HepG2 (cell line): Measurements from ENCODE around the gene C12orf60. TPM values are rescaled to one million over a fixed set of nuclear protein-coding genes. Genes with fewer than 3 reads are reported as not detected.

Experiments
- ATAC-seq: fragments of 200-7000 bp; cut with Tn5 transposase; 3 replicates; pipeline ENCODE4 v1.9.1; 2020; ENCODE audit warnings: mild to moderate bottlenecking, moderate library complexity
- BruUV-seq: library from RNA; stranded (reverse); fragments of 400-500 nt; replicated peaks from 2 replicates; lab custom pipeline; 2021; lab: Mats Ljungman, UMichigan
- CTCF ChIA-PET: fragments of 300-600 bp; formaldehyde crosslinking; extraction: SDS; loops from one replicate; lab custom pipeline; 2021; ENCODE audit warnings: low total read pairs, inconsistent platforms, low intra/inter-chr PET ratio; lab: Yijun Ruan, JAX
- POLR2A ChIA-PET: fragments of 350-600 bp; sonication (Branson Sonifier 250); formaldehyde crosslinking; loops from one replicate; lab custom pipeline; 2020; ENCODE audit warnings: antibody characterized with exemption, inconsistent platforms; lab: Yijun Ruan, JAX
- DNase-seq: peaks from one replicate; pipeline ENCODE4 v3.0.0-alpha.2; 2015; ENCODE audit warnings: low spot score
- FAIRE-seq: peaks from 3 replicates; lab custom pipeline; 2011; peaks lifted over from hg19 to GRCh38; lab: Jason Lieb, UNC
- H2AFZ ChIP-seq: one replicate; pipeline ENCODE4 v1.6.1; 2011; ENCODE audit warnings: low read length, inconsistent platforms
- H3K27ac ChIP-seq: fragments of 300-600 bp; 3 replicates; pipeline ENCODE4 v1.8.0; 2011; ENCODE audit warnings: mixed run types, mild to moderate bottlenecking, mixed read lengths, low read length, inconsistent platforms; ENCODE audit not compliant: insufficient read depth; ENCODE audit errors: extremely low read length
- H3K27me3 ChIP-seq, 2 experiments: fragments of 200-600 bp in 1 of 2; 2 replicates in 1 of 2; 3 replicates in 1 of 2; pipeline versions ENCODE4 v1.6.0 to v1.8.0; 2011; ENCODE audit warnings: low read length in 2 of 2, mild to moderate bottlenecking in 2 of 2, moderate library complexity in 2 of 2, inconsistent platforms in 1 of 2; ENCODE audit not compliant: insufficient read depth in 2 of 2, control insufficient read depth in 1 of 2
- H3K36me3 ChIP-seq, 2 experiments: fragments of 200-600 bp in 1 of 2; replicated peaks in 1 of 2; 2 replicates in 1 of 2; 3 replicates in 1 of 2; pipeline versions ENCODE4 v1.5.1 to v1.8.0; 2011; ENCODE audit warnings: low read length in 2 of 2, inconsistent platforms in 1 of 2; ENCODE audit not compliant: insufficient read depth in 2 of 2, control insufficient read depth in 1 of 2
- H3K4me1 ChIP-seq: 2 replicates; pipeline ENCODE4 v1.5.1; 2012; ENCODE audit warnings: low read length, inconsistent platforms; ENCODE audit not compliant: insufficient read depth
- H3K4me2 ChIP-seq: 2 replicates; pipeline ENCODE4 v1.6.0; 2011; ENCODE audit warnings: low read depth, low read length, inconsistent platforms
- H3K4me3 ChIP-seq, 3 experiments: fragments of 200-600 bp in 1 of 3; sonication (generic), shearing (Covaris generic) in 1 of 3; replicated peaks in 1 of 3; 2 replicates each; pipeline ENCODE4 v1.5.1; 2011 to 2016; ENCODE audit warnings: low read length in 3 of 3, inconsistent platforms in 2 of 3, low read depth in 2 of 3, mild to moderate bottlenecking in 2 of 3, control low read depth in 1 of 3, mixed read lengths in 1 of 3; ENCODE audit not compliant: insufficient read depth in 1 of 3
- H3K79me2 ChIP-seq: one replicate; pipeline ENCODE4 v1.6.1; 2011; ENCODE audit warnings: low read length, inconsistent platforms; ENCODE audit not compliant: insufficient read depth
- H3K9ac ChIP-seq: 2 replicates; pipeline ENCODE4 v1.6.0; 2011; ENCODE audit warnings: mild to moderate bottlenecking, low read depth, low read length, inconsistent platforms; ENCODE audit not compliant: insufficient read depth
- H3K9me3 ChIP-seq: 2 replicates; pipeline ENCODE4 v1.5.1; 2012; ENCODE audit warnings: mild to moderate bottlenecking, low read length
- H4K20me1 ChIP-seq: 2 replicates; pipeline ENCODE4 v1.6.0; 2011; ENCODE audit warnings: inconsistent platforms, mild to moderate bottlenecking, low read length, moderate library complexity; ENCODE audit not compliant: insufficient read depth
- ISX ChIP-seq: sonication (generic); formaldehyde crosslinking; conservative IDR thresholded peaks from 2 replicates; pipeline ENCODE4 v1.5.0; 2020; ENCODE audit warnings: missing genetic modification reagents
- JUN ChIP-seq: sonication (generic); formaldehyde crosslinking; IDR thresholded peaks from 2 replicates; pipeline ENCODE4 v1.4.0; 2020; ENCODE audit warnings: mild to moderate bottlenecking, missing genetic modification reagents
- NAIF1 ChIP-seq: sonication (generic); formaldehyde crosslinking; IDR thresholded peaks from 2 replicates; pipeline ENCODE4 v1.5.0; 2020; ENCODE audit warnings: mild to moderate bottlenecking, missing genetic modification reagents, borderline replicate concordance
- ZNF235 ChIP-seq: sonication (generic); formaldehyde crosslinking; IDR thresholded peaks from 2 replicates; pipeline ENCODE4 v1.8.1; 2023; ENCODE audit warnings: mild to moderate bottlenecking, missing genetic modification reagents, borderline replicate concordance
- ZNF569 ChIP-seq: sonication (generic); formaldehyde crosslinking; IDR thresholded peaks from 2 replicates; pipeline ENCODE4 v1.5.0; 2020; ENCODE audit warnings: mild to moderate bottlenecking, missing genetic modification reagents, moderate library complexity, borderline replicate concordance
- WGBS: methylation state at CpG from one replicate; pipeline ENCODE4 v1.1.6; 2017; ENCODE audit warnings: low lambda C conversion rate; 5-methylcytosine and 5-hydroxymethylcytosine counted together
- in situ Hi-C: cut with HindIII; loops from 2 replicates; pipeline ENCODE4 v1.10.0; 2017; ENCODE audit warnings: low pct_unique_long_range_greater_than_20kb; ENCODE audit not compliant: extremely low pct_ligation_motif_present
- intact Hi-C: fragments of 100-400 bp; cut with micrococcal nuclease; formaldehyde crosslinking; loops from one replicate; pipeline ENCODE4 v1.10.0; 2022; ENCODE audit not compliant: unreplicated experiment
- polyA plus RNA-seq, 8 experiments: library from polyadenylated mRNA; depleted of rRNA in 3 of 8; stranded (reverse) in 7 of 8; unstranded in 1 of 8; fragments of >200 nt; fragmentation: Illumina TruSeq in 4 of 8; extraction: Trizol in 4 of 8; gene quantifications; 2 replicates each; pipeline versions ENCODE4 v1.2.1 to v1.2.3, GENCODE V29; 2011 to 2016; ENCODE audit warnings: low read depth in 4 of 8, missing spikeins in 1 of 8, mixed read lengths in 1 of 8; ENCODE audit not compliant: insufficient read depth in 1 of 8
- total RNA-seq, 5 experiments: library from RNA; depleted of rRNA; stranded (reverse); fragments of >200 nt; fragmentation: Illumina TruSeq; extraction: Trizol; gene quantifications; 2 replicates each; pipeline ENCODE4 v1.2.3, GENCODE V29; 2016; ENCODE audit warnings: low read depth in 1 of 5
- TF ChIP-seq, protein P1 (sequence below): sonication (generic); formaldehyde crosslinking; IDR thresholded peaks from 2 replicates; pipeline ENCODE4 v1.8.0; 2022; ENCODE audit warnings: mild to moderate bottlenecking, missing genetic modification reagents, moderate library complexity
- TF ChIP-seq, protein P2 (sequence below): sonication (generic); formaldehyde crosslinking; IDR thresholded peaks from 2 replicates; pipeline ENCODE4 v1.5.1; 2020; ENCODE audit warnings: missing genetic modification reagents, mild to moderate bottlenecking, borderline replicate concordance
- TF ChIP-seq, protein P3 (sequence below): sonication (generic); formaldehyde crosslinking; IDR thresholded peaks from 2 replicates; pipeline ENCODE4 v1.4.0; 2020; ENCODE audit warnings: missing genetic modification reagents
- TF ChIP-seq, protein P4 (sequence below): sonication (generic); formaldehyde crosslinking; IDR thresholded peaks from 2 replicates; pipeline ENCODE4 v1.9.0; 2021; ENCODE audit warnings: missing genetic modification reagents, borderline replicate concordance

The C12orf60 gene
- total and polyA plus RNA-seq, 2 of the 13 experiments (the other 11 are each of a cell fraction or from before 2014, with no cell fraction given): 0.55 to 1.4 TPM

DNA sequence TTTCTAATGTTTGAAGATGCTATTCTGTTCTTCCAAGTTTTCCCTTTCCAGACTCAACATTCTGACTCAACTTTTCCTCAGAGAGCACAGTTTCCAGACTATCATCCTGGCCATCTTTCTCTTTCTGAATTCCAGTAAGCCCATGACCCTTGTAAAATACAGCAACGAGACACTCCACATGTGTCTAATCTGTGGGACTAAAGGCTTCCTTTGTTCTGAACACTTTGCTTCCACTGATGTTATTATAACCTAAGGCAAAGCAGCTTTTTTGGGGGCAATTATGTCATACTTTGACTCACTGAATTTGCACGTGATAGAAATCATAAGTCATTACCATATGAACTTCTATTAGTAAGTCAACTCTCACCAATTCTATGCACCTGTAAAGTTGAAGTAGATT lies 46.2 kb downstream of the C12orf60 start (continued):
- TF ChIP-seq NAIF1 (CRISPR knock-in tag) (no peak), ZNF235 (CRISPR knock-in tag) (no peak)

DNA sequence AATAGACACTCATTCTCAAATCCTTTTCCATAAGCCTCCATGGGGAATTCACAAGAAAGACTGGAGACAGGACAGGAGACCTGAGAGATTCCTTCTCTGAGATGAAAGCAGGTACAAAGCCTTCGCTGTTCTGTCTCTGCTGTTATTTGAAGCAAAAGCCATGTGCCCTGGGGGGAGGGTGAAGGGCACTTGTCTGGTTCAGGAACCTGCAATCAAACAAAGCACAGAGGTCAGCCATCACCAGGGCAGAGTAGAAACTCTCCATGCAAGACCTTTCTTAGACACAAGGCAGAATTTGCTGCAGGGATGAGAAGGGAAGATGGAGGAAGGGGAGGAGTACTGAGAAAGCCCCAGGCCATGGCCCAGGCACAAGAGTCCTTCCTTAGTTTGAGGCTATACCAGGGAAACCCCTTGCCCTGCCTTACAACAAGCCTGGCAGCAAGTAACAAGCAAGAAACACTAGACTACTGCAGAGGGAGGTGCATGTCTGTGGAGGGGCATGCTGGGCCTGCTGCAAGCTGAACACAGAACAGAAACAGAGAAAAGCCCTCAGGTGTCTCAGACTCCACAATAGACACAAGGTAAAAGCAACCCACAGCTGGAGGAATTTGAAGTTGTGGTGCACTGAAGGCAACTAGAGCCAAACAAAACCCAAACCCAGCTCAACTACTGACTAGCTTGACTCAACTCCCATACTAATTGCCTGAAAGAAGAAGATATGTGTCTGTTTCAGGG lies 47.6 kb downstream of the C12orf60 start:
- Histone ChIP-seq H4K20me1 (no peaks in the 10 kb centered on the region), H3K4me3 (no peak overlapping the region), H3K4me2 (no peak overlapping the region), H3K27ac (no peak overlapping the region), H3K79me2 (no peaks in the 10 kb centered on the region), H3K9me3 (no peaks in the 10 kb centered on the region), H3K36me3 (no peaks in the 10 kb centered on the region), H3K27me3 (no peaks in the 10 kb centered on the region), H2AFZ (no peak overlapping the region), H3K4me1 (peaks cover 26% of the 10 kb centered on the region), H3K9ac (no peak overlapping the region)
- ChIA-PET POLR2A (no interaction called here), CTCF (no interaction called here)
- no peak for DNase-seq
- no TSS peak for BruUV-seq
- in situ Hi-C loops (no loop called here), intact Hi-C loops (no loop called here)
- peak; percentile 53 for ATAC-seq
- FAIRE-seq: no peak
- 0% methylated on average over 1 of the region's 1 CpG for WGBS
- no peak for TF ChIP-seq ZNF569 (CRISPR knock-in tag)
- TF ChIP-seq, protein P1, sequence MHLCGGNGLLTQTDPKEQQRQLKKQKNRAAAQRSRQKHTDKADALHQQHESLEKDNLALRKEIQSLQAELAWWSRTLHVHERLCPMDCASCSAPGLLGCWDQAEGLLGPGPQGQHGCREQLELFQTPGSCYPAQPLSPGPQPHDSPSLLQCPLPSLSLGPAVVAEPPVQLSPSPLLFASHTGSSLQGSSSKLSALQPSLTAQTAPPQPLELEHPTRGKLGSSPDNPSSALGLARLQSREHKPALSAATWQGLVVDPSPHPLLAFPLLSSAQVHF (CRISPR knock-in tag): no peak
- TF ChIP-seq, protein P2, sequence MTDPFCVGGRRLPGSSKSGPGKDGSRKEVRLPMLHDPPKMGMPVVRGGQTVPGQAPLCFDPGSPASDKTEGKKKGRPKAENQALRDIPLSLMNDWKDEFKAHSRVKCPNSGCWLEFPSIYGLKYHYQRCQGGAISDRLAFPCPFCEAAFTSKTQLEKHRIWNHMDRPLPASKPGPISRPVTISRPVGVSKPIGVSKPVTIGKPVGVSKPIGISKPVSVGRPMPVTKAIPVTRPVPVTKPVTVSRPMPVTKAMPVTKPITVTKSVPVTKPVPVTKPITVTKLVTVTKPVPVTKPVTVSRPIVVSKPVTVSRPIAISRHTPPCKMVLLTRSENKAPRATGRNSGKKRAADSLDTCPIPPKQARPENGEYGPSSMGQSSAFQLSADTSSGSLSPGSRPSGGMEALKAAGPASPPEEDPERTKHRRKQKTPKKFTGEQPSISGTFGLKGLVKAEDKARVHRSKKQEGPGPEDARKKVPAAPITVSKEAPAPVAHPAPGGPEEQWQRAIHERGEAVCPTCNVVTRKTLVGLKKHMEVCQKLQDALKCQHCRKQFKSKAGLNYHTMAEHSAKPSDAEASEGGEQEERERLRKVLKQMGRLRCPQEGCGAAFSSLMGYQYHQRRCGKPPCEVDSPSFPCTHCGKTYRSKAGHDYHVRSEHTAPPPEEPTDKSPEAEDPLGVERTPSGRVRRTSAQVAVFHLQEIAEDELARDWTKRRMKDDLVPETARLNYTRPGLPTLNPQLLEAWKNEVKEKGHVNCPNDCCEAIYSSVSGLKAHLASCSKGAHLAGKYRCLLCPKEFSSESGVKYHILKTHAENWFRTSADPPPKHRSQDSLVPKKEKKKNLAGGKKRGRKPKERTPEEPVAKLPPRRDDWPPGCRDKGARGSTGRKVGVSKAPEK (CRISPR knock-in tag): no peak
- TF ChIP-seq, protein P3, sequence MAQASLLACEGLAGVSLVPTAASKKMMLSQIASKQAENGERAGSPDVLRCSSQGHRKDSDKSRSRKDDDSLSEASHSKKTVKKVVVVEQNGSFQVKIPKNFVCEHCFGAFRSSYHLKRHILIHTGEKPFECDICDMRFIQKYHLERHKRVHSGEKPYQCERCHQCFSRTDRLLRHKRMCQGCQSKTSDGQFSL (CRISPR knock-in tag): no peak
- TF ChIP-seq JUN (CRISPR knock-in tag): no peak
- no peak for TF ChIP-seq ISX
- TF ChIP-seq, protein P4, sequence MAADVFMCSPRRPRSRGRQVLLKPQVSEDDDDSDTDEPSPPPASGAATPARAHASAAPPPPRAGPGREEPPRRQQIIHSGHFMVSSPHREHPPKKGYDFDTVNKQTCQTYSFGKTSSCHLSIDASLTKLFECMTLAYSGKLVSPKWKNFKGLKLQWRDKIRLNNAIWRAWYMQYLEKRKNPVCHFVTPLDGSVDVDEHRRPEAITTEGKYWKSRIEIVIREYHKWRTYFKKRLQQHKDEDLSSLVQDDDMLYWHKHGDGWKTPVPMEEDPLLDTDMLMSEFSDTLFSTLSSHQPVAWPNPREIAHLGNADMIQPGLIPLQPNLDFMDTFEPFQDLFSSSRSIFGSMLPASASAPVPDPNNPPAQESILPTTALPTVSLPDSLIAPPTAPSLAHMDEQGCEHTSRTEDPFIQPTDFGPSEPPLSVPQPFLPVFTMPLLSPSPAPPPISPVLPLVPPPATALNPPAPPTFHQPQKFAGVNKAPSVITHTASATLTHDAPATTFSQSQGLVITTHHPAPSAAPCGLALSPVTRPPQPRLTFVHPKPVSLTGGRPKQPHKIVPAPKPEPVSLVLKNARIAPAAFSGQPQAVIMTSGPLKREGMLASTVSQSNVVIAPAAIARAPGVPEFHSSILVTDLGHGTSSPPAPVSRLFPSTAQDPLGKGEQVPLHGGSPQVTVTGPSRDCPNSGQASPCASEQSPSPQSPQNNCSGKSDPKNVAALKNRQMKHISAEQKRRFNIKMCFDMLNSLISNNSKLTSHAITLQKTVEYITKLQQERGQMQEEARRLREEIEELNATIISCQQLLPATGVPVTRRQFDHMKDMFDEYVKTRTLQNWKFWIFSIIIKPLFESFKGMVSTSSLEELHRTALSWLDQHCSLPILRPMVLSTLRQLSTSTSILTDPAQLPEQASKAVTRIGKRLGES: no peak
